Esophagus (tissue), 2 donors: ENCODE results near the gene SUPT6H. TPM values are rescaled to one million over a fixed set of nuclear protein-coding genes. Genes with fewer than 3 reads are reported as not detected.

ENCODE experiments used
- H3K27ac ChIP-seq, 2 donors: one replicate each; pipeline ENCODE4 v1.5.1; 2013; ENCODE audit warnings: low read depth in 2 of 2, mild to moderate bottlenecking in 2 of 2, inconsistent platforms in 1 of 2, low read length in 1 of 2, moderate library complexity in 1 of 2
- H3K27me3 ChIP-seq, 2 donors: one replicate each; pipeline ENCODE4 v1.6.1; 2013; ENCODE audit warnings: low read length in 2 of 2, control low read depth in 1 of 2, mild to moderate bottlenecking in 1 of 2; ENCODE audit not compliant: insufficient read depth in 2 of 2, control insufficient read depth in 1 of 2
- H3K36me3 ChIP-seq, 2 donors: one replicate each; pipeline ENCODE4 v1.6.1; 2013; ENCODE audit warnings: low read length in 1 of 2; ENCODE audit not compliant: control insufficient read depth in 2 of 2, insufficient read depth in 2 of 2
- H3K4me1 ChIP-seq, 2 donors: one replicate each; pipeline ENCODE4 v1.6.1; 2013; ENCODE audit warnings: low read length in 1 of 2; ENCODE audit not compliant: control insufficient read depth in 2 of 2, insufficient read depth in 2 of 2
- H3K4me3 ChIP-seq, 2 donors: one replicate each; pipeline ENCODE4 v1.5.1; 2013; ENCODE audit warnings: low read length in 2 of 2, mild to moderate bottlenecking in 2 of 2, low read depth in 1 of 2, moderate library complexity in 1 of 2
- H3K9me3 ChIP-seq, 2 donors: one replicate each; pipeline ENCODE4 v1.6.1; 2013; ENCODE audit warnings: mild to moderate bottlenecking in 2 of 2, low read depth in 1 of 2, low read length in 1 of 2, moderate library complexity in 1 of 2; ENCODE audit not compliant: control insufficient read depth in 2 of 2, insufficient read depth in 1 of 2
- WGBS, 2 donors: extraction: QIAGEN DNeasy Blood & Tissue Kit; methylation state at CpG; one replicate each; pipeline ENCODE4 v1.1.7; 2013; 5-methylcytosine and 5-hydroxymethylcytosine counted together
- polyA plus RNA-seq, 2 donors: library from polyadenylated mRNA; stranded (reverse); fragments of 200-250 nt; gene quantifications; one replicate each; pipeline ENCODE4 v1.2.3, GENCODE V29; 2013
- donor health status: healthy with polysubstance abuse.
- donor health status: Bipolar disorder and iron deficiency.

The SUPT6H gene
- polyA plus RNA-seq, 2 donors = 21.4 to 29.2 TPM

DNA sequence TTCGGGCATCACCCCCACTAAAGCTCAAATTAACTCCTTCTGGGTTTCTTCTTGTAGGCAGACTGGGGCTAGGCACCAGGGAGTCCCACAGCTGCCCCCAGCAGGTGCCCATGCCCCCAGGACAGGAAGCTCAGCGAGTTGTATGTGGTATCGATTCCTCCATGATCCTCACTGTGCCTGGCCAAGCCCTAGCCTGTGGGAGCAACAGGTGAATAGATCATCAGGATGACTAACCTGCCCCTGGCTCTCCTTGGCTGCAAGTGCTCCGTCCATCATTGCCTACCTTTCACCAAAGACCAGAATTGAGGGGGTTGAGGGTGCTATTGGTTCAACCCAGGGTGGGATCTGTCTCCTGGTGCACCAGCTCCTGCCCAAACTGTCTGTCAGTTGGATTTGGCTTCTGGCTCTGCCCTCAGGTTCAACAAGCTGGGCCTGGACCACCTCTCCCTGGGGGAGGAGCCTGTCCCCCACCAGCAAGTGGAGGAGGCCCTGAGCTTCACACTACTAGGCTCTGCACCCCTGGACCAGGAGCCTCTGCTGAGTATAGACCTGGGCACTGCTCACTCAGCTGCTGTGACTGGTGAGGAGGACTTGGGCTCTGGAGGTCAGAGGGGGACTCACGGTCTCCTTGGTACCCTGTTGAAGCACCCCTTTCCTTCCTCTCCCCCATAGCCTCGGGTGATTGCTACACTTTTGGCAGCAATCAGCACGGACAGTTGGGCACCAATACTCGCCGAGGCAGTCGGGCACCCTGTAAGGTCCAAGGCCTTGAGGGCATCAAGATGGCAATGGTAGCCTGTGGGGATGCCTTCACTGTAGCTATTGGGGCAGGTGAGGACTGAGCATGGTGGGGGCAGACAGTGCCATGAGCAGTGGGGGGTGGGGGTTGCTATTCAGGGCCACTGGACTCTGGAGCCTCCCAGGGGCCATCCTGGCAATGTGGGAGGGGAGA is 78.7 kb downstream of the SUPT6H start:
- Histone ChIP-seq H3K9me3 (no peaks in the 10 kb centered on the region), H3K27ac (no peak overlapping the region), H3K4me1 (peaks cover 4 to 11% of the 10 kb centered on the region in 2 donors), H3K27me3 (no peaks in the 10 kb centered on the region), H3K36me3 (no peaks in the 10 kb centered on the region), H3K4me3 (no peak overlapping the region)
- WGBS, 2 donors = 77 to 80% methylated on average over 10 of the region's 10 CpGs

DNA sequence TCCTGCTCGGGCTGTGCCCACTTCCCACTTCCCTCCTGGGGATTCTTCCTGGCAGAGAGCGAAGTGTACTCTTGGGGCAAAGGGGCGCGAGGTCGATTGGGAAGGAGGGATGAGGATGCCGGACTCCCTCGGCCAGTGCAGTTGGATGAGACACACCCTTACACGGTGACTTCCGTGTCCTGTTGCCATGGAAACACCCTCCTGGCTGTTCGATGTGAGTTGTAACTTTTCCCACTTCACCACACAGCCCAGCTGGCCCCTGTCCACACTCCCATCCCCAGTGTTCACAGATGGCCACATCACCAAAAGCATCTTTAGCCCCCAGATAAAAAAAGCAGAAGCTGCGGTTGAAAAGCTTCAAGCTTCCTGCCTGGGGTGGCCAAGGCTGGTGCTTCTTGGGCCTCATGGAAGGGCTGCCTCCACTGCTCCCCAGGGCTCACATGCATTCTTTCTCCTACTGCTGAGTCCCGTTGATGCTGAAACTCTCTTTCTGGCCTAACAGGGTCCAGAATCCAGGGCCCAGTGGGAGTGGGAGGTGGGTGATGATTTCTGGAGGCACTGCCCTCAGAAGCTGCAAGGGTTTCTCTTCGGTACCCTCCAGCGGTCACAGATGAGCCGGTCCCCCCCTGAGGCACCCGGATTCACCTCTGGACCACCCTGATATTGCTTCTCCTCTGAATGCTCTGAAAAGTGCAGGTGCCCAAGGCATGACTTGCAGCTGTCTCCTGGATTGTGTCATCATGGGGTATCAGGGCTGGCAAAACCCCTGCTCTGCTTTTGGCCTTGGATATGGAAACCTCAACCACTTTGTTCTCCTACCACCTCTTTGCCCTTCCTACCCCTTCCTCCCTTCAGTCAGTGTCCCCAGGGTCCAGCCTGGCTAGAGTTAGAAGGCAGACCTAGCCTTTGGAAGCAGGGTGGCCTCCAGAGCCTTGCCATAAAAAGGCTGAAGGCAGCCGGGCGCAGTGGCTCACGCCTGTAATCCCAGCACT is 79.6 kb downstream of the SUPT6H start:
- no peak overlapping the region for H3K4me3 ChIP-seq
- H3K27ac ChIP-seq = no peak overlapping the region
- peaks cover 7 to 17% of the 10 kb centered on the region in 2 donors for H3K4me1 ChIP-seq
- H3K27me3 ChIP-seq = no peaks in the 10 kb centered on the region
- WGBS, 2 donors = 73 to 77% methylated on average over 19 of the region's 19 CpGs
- H3K36me3 ChIP-seq = no peaks in the 10 kb centered on the region
- no peaks in the 10 kb centered on the region for H3K9me3 ChIP-seq

DNA sequence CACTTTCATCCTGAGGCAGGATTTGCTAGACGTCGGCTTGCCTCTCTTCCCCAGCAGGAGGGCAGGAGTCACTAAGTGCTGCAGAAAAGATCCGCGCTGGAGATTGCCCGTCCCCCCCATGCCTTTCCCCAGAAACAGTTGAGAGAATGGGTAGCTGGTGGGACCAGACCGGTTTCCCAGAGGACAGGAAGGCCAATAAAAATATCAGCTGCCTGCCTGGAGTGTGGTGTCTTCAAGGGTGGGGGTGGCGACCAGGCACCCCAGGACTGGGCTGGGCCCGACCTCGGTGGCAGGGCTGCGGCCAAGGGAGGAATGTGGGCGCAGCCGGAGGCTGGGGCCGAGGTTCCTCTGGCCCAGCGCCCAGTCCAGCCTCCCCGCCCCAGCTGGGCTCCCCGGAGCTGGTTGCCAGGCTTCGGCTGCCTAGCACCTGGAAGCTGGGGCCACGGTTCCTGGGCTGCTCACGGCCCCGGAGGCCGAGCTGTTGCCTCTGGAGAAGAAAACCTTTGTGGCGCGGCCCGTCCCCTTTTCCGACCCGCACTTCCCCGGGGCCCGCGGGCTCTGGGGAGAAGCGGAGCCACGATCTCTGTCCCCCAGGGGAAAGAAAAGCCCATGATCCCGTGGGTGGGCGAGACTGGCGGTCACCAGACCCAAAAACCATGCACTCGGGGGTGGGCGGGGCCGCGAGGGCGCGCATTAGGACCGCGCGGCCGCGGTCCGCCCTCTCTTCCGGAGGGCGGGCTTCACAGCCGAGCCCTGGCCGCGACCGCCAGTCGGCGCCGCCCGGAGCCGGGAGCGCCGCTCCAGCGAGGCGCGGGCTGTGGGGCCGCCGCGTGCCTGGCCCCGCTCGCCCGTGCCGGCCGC is 81.5 kb downstream of the SUPT6H start, which contains the start of gene TRAF4:
TSS of gene TRAF4 (plus strand) at position 769 of the 861 bp plus-strand sequence. CDS start 102 bp downstream, outside the sequence.
- H3K4me1 ChIP-seq = peaks cover 7 to 32% of the 10 kb centered on the region in 2 donors
- H3K4me3 ChIP-seq = peak within 1 kb of the TSS; percentile 69 to 74
- no peaks in the 10 kb centered on the region for H3K27me3 ChIP-seq
- 1 to 2% methylated on average over 41 to 70 of the region's 70 CpGs for WGBS, 2 donors
- peak within 1 kb of the TSS; percentile 93 to 97 for H3K27ac ChIP-seq
- peaks cover 6 to 15% of the 10 kb centered on the region in 2 donors for H3K36me3 ChIP-seq
- no peaks in the 10 kb centered on the region for H3K9me3 ChIP-seq

DNA sequence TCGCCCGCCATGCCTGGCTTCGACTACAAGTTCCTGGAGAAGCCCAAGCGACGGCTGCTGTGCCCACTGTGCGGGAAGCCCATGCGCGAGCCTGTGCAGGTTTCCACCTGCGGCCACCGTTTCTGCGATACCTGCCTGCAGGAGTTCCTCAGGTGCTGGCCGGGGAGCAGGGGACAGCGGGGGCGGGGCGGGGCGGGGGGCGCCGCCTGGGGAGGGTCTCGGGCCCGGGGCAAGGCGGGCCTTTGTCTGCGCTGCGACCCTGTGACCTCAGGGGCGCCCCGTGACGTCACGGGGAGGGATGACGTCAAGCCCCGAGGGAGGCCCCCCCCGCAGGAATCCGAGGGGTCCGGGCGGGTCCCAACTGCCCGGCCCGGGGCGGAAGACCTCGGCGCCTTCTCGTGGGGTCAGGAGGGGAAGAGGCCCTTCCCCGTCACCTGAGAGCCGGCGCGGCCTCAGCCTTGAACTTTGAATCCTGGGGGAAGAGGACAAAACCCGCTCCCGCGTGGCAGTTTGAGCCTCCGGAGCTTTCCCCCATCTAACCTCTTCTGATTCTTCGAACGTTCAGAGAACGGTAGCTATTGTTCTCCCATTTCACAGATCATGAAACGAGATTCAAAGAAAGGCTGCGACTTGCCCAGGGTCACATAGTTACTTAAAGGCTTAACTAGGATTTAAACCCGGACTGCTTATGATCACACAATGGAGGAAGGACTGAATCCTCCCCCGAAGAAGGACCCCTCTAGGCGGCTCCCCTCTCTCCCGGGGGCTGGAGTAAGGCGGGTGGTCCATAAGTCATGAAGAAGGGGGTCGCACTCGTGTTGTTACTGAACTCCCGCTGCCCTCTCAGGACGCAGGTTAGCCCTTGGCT is 82.3 kb downstream of the SUPT6H start:
- 1% methylated on average over 53 to 61 of the region's 61 CpGs for WGBS, 2 donors
- H3K36me3 ChIP-seq = peaks cover 10 to 23% of the 10 kb centered on the region in 2 donors

DNA sequence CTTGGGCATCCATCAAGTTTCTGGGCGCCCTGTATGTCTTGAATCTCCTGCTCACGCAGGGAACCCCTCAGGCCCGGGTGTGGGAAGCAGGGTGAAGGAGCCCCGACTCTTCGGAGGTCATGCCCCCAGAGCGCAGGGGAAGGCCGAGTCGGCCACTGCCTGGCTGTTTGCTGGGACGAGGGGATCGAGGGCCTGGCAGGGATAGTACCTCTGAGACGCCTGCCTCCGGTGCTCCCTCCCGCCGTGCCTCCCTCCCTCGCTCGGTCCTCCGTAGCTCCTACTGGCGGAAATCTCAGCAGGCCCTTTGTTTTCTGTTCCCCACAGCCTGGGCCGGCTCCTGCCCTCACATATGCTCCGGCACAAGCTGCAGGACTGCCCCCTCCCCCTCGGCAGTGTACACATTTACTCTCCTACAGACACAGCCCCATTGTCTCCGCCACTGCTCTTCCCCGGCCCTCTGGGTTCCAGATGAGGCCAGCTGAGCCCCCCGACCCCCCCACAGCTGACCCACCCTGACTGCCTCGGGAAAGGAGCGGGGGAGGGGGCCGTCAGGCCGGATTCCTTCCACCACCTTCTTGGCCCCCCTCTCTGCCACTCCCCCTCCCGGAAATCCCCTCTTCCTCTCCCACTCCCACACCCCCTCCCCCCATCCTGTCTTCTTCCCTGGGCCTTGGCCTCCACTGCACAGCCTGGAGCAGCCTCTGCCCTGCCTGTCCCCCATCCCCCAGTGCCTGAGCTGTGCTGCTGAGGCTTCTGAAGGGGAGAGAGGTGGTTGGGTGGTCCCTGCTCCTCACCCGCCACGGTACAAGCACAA is 83.2 kb downstream of the SUPT6H start:
- peak overlapping the region; percentile 93 to 97 for H3K27ac ChIP-seq
- 3 to 5% methylated on average over 23 to 31 of the region's 31 CpGs for WGBS, 2 donors
- no peaks in the 10 kb centered on the region for H3K9me3 ChIP-seq
- peak overlapping the region; percentile 69 to 74 for H3K4me3 ChIP-seq
- H3K4me1 ChIP-seq = peaks cover 7 to 42% of the 10 kb centered on the region in 2 donors
- H3K27me3 ChIP-seq = no peaks in the 10 kb centered on the region
- H3K36me3 ChIP-seq = peaks cover 13 to 27% of the 10 kb centered on the region in 2 donors

More for the DNA sequence above, 82.3 kb downstream of the SUPT6H start:
- peak overlapping the region; percentile 69 to 74 for H3K4me3 ChIP-seq
- no peaks in the 10 kb centered on the region for H3K9me3 ChIP-seq
- peak overlapping the region; percentile 93 to 97 for H3K27ac ChIP-seq
- H3K27me3 ChIP-seq = no peaks in the 10 kb centered on the region
- H3K4me1 ChIP-seq = peaks cover 7 to 41% of the 10 kb centered on the region in 2 donors

DNA sequence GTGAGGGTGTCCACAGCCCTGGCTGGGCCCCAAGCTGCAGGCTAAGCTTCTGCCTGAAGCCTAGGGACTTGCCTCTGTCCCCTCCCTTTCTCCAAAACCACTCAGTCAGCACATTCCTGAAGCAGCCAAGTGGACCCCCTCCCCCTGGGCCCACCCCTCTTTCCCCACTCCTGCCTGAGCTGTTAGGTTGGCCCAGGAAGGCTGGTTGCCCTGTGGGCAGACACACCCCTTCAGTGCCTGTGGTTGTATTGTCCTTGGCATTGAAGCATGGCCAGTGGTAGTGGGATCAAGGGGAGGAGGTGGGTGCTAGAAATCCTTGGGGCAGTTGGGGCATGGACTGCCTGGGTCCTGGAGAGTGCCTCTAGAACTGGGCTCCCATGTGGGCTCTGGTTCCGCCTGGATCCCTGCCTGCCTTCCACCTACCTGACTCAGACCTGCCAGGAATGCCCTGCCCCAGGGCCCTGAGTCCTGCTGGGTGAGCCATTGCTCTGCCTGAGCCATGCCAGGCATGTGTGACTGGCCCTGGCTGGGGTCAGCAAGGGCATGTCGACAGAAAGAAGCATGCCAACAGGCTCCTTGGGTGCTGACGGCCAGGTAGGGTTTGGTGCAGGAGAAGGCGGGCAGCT is 83.9 kb downstream of the SUPT6H start:
- peak overlapping the region; percentile 93 to 97 for H3K27ac ChIP-seq
- H3K9me3 ChIP-seq = no peaks in the 10 kb centered on the region
- H3K36me3 ChIP-seq = peaks cover 13 to 27% of the 10 kb centered on the region in 2 donors
- H3K4me1 ChIP-seq = peaks cover 7 to 42% of the 10 kb centered on the region in 2 donors
- no peaks in the 10 kb centered on the region for H3K27me3 ChIP-seq
- WGBS, 2 donors = 46 to 47% methylated on average over 4 of the region's 4 CpGs
- H3K4me3 ChIP-seq = peak overlapping the region; percentile 69 to 74

DNA sequence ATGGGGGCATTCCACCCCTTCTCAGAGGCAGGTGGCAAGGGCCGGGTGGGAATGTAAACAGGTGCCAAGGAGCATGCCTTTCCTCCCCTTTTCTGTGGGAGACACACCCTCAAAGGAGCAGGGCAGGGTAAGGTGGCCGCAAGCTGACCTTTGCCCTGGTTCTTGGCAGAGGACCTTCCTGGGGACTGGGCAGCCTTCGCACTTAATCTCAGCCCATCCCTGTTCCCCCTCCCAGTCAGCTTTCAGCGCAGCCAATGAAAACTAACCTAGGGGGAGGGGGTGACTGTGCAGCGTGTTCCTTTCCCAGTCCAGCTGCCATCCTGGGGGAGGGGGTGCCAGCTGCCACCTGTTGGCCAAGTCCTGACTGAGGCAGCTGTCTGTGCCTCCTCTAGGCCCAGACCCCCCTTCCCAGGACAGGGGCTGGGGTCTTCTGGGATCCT is 84.6 kb downstream of the SUPT6H start:
- 31 to 34% methylated on average over 5 of the region's 5 CpGs for WGBS, 2 donors
- Histone ChIP-seq H3K9me3 (no peaks in the 10 kb centered on the region), H3K4me3 (peak overlapping the region; percentile 27 to 74), H3K36me3 (peaks cover 13 to 27% of the 10 kb centered on the region in 2 donors), H3K27ac (peak overlapping the region; percentile 93 to 97), H3K4me1 (peaks cover 7 to 42% of the 10 kb centered on the region in 2 donors), H3K27me3 (no peaks in the 10 kb centered on the region)
